Stimulated activated CD4-positive, alpha-beta T cell treated with anti-CD3 and anti-CD28 coated beads, TNF-alpha, amount 100 ng/mL, for 4 hours (primary cell): ENCODE measurements around the gene NAA20.

Experiments
- DNase-seq, 3 experiments: peaks; one replicate each; pipeline ENCODE4 v3.0.0-alpha.2; 2020; ENCODE audit warnings: low read depth in 3 of 3

Gene NAA20

DNA sequence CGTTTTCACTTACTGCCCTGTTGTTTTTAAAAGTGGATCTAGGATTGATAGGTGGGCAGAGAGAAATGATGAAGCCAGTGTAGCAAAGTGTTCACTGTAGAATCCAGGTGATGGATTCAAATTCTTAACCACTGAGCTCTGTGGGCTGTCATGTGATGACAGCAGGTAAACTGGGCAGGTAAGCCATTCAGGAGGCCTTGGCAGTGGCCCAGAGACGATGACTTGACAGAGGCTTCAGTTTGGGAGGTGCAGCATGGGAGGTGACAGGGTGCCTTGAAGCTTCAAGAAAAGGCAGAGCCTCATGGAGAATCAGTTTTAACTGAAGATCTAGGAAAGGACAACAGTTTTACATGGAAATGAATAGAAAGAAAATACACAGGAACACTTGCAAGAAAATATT, 2.0 kb downstream of the NAA20 start:
- DNase-seq: no peak

GRCh38 chr20:20020908-20021307, 3.7 kb downstream of the NAA20 start:
- no peak for DNase-seq

GRCh38 chr20:20021835-20022234, 4.7 kb downstream of the NAA20 start:
- no peak for DNase-seq

DNA sequence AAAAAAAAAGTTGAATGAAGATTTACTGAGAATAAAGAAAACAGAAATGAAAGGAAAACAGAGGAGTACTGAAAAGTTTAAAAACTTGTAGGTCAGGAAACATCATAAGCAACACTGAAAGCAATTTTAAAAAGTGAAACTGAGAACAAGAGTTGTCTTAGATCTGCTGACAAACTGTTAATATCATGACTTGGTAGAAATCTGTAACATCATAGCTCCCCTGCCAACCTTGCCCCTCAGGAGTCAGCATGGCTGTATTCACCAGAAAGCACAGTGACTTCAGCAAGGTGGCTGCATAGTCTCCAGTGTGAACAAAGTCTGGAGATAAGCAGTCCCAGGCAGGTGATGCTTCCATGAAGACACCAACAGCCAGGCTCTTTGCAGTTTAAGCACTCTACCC, 5.3 kb downstream of the NAA20 start:
- no peak for DNase-seq

DNA sequence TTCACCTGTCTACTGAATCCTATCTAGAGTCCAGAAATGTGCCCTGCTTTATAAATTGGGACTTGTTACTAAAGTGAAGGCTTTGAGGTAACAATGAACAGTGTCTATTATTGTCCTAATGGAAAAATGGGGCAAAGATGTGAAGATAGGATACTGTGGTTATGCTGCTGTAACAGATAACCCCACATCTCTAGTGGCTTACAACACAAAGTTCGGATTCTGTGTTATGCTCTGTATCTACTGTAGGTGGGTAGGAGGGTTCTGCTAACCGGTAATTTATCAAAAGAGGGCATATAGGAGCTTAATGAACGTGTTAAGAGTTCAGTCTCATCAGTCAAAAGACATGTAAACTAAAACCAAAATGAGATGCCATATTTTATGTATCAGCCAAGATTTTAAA, 6.2 kb downstream of the NAA20 start:
- no peak for DNase-seq

GRCh38 chr20:20024942-20025341, 7.8 kb downstream of the NAA20 start:
- DNase-seq: no peak

- DNase-seq: no peak
Measured at GRCh38 chr20:20027284-20027683, 10.1 kb downstream of the NAA20 start.

GRCh38 chr20:20031790-20032189, 14.6 kb downstream of the NAA20 start:
- DNase-seq: no peak

DNA sequence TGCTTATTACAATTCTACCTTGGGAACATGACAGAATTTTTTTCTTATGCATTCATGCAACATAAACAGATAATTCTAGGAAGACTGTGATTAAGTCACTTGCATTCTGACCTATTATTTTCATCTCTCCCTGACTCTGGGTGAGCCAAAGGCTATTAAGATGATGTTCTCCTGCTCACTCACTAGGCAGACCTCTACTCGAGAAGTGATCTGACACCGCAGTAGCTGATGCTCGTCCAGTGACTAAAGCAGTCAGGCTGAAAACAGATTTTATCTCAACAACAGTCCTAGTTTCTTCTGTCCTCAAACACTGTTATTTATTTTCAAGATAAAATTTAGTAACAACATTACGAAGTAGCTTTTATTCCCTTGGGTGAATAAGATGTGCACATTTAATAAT, 17.3 kb downstream of the NAA20 start:
- no peak for DNase-seq

- DNase-seq: no peak
Measured at GRCh38 chr20:20036756-20037155, 19.6 kb downstream of the NAA20 start.

DNA sequence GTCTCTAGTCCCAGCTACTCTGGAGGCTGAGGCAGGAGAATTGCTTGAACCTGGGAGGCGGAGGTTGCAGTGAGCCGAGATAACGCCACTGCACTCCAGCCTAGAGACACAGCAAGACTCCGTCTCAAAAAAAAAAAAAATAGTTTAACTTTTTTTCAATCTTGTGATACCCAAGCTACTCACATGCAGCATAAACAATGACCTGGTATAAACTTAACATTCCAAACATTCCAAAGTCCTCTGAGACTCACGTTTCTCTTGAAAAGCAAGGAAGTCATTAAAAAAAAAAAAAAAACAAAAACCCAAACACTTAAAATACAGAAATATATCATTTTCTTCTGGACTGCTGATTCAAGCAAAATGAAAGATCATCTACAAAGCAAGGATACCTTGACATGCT, 20.8 kb downstream of the NAA20 start:
- no peak for DNase-seq

- no peak for DNase-seq
Measured at GRCh38 chr20:20038586-20038985, 21.4 kb downstream of the NAA20 start.

DNA sequence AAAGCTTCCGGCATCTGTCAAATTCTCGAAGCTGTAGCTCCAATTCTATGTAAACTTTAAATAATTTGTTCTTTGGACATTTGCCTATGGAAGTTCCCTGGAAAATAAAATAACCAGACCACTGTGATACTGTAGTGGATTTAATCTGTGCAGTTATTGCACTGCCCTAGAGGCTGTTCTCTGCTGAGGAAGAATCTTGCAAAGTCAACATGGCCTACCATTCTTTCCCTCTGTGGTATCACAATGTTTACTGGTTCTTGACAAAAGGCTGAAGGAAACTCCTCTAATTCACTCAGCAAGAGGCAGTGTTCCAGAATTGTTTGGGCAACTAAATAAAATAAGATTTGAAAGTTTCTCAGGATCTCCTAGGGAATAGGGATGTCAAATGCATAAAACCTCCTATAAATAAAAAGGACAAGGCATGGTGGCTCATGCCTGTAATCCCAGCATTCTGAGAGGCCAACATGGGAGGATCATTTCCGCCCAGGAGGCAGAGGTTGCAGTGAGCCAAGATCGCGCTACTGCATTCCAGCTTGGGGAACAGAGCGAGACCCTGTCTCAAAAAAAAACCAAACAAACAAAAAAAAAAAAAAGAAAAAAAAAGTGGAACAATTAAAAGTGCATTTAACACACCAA, 22.7 kb downstream of the NAA20 start:
- no peak for DNase-seq

- no peak for DNase-seq
Measured at GRCh38 chr20:20051767-20052073, 34.6 kb downstream of the NAA20 start.

DNA sequence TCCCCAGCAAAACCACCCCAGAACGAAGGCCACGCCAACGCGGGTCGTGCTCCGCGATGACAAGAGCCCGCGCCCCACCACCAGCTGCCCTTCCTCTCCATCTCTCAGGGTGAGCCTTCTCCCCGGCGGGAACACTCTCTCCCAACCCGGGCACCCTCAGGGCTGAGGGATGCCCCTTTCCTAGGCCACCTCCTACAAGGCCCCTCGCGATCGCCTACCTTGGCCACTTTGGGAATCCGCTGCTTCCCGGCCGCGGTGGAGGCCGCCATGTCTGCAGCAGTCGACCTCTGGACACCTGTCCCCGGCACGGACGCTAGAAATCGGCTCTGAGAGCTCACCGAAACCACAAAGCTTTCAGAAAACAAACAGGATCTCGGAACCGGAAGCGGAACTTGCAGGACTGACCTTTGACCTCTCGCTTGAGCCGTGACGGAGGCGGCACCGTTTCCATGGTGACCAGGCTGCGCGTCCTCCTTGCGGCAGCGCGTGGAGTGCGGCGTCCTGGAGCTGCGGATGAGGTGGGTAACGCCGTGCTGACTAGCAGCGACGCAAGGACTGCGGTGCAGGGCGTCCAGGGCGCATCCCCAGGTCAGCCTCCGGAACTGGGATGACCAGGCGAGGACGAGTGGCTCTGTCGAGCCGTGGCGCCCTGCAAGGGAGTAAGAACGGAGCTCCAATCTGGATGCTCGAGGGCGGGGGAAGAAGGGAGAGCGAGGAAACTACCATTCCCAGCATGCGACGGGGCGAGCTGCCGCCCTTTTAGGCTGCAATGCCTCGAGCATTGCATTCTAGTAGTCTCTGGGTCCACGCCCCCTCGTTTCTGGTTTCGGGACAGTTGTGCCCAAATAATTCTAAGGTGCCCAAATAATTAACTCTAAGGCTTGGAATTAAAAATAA, 35.2 kb downstream of the NAA20 start, which contains the start of the genes CFAP61 and CRNKL1:
Gene CFAP61 (plus strand): TSS at position 459 of the 897 bp plus-strand sequence. CDS start 4,122 bp downstream, outside the sequence.
Gene CRNKL1 (minus strand): TSS at position 393 of the 897 bp plus-strand sequence. CDS start 124 bp downstream, at position 269.
- DNase-seq: peak; percentile 91 to 95 (median 94)

DNA sequence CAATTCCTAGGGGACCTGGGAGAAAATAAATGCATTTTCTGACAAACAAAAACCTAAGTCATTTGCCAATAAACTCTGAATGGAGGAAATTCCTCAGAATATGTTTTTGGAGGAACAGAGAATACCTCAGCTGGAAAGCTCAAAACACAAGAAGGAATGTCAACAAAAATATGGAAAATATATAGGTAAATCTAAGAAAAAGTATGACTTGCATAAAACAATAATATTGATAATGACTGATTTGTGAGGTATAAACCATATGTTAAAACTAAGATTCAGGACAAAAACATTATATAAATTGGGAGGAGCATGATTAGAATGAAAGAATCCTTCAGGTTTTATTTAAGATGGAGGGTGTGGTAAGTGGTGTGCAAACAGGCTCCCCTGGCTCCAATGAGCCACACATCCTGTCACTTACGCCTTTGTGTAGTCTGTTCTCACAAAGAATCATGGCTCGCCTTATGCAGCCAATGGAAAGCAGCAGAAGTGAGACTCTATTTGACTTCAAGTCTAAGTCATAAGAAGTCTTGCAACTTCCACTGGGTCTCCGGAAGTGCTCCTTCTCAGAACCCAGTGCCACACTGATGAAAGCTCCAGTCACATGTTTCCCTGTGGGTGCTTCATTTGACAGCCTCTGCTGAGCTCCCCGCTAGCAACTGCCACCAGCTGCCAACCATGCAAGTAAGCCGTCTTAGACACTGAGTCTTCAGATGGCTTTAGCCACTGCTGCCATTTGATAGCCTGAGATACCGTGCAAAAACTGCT, 43.3 kb downstream of the NAA20 start:
- DNase-seq: no peak

- no peak for DNase-seq
Measured at GRCh38 chr20:20063941-20064702, 47.0 kb downstream of the NAA20 start.

- DNase-seq: no peak
Measured at GRCh38 chr20:20065361-20065760, 48.2 kb downstream of the NAA20 start.

GRCh38 chr20:20070871-20071726, 53.9 kb downstream of the NAA20 start:
- DNase-seq: no peak

DNA sequence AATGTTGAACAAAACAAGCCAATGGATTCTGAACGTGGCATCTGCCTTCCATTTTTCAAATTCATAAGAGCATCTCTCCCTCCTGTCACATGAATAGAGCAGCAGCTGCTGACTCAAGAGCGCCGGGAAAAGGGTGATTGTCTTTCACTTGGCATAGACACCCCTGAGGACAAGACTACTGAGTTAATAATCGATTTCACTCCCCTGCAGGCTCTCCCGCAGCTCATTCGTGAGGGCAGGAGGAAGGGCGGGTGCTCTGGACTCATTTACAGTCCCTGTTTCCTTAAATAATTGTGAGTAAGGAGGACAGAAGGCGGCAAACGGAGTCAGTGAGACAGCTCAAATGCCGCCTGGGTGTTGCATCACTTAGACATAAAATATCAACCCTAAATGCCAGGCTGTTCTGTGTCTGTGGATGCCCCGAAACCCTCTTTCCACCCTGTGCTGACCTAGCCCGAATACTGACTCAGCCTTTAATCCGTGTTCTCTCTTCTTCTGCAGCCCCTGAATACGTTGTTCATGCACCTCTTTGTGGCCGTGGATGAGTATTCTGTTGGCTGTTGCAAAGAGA, 56.7 kb downstream of the NAA20 start:
- no peak for DNase-seq
